ACC112 (cell line): ENCODE results near the gene BCL2L12.

Experiments used
- H2AFZ ChIP-seq: fragments of 200-600 bp; sonication (generic); one replicate; pipeline ENCODE4 v1.6.0; 2017; ENCODE audit warnings: antibody characterized with exemption, low read length; ENCODE audit not compliant: unreplicated experiment
- H3K27ac ChIP-seq: fragments of 200-600 bp; sonication (generic); 2 replicates; pipeline ENCODE4 v1.5.1; 2014; ENCODE audit warnings: low read depth, mild to moderate bottlenecking, antibody characterized with exemption, low read length, moderate library complexity
- H3K27me3 ChIP-seq: fragments of 200-600 bp; sonication (generic); 2 replicates; pipeline ENCODE4 v1.6.1; 2014; ENCODE audit warnings: mild to moderate bottlenecking, antibody characterized with exemption, low read length, moderate library complexity, mixed read lengths; ENCODE audit not compliant: insufficient read depth
- H3K36me3 ChIP-seq: fragments of 200-600 bp; sonication (generic); 2 replicates; pipeline ENCODE4 v1.6.1; 2016; ENCODE audit warnings: mild to moderate bottlenecking, antibody characterized with exemption, low read length, moderate library complexity, mixed read lengths; ENCODE audit not compliant: insufficient read depth
- H3K4me1 ChIP-seq: fragments of 200-600 bp; sonication (generic); one replicate; pipeline ENCODE4 v1.6.1; 2016; ENCODE audit warnings: low read length, mixed read lengths; ENCODE audit not compliant: insufficient read depth, unreplicated experiment, control insufficient read depth
- H3K4me3 ChIP-seq: fragments of 200-600 bp; sonication (generic); 2 replicates; pipeline ENCODE4 v1.5.1; 2014; ENCODE audit warnings: mild to moderate bottlenecking, low read depth, low read length
- H3K79me2 ChIP-seq: fragments of 200-600 bp; sonication (generic); one replicate; pipeline ENCODE4 v1.6.0; 2016; ENCODE audit warnings: low read length; ENCODE audit not compliant: control insufficient read depth, unreplicated experiment, insufficient read depth

The BCL2L12 gene

GRCh38 chr19:49643466-49643865 lies 22.3 kb upstream of the BCL2L12 start:
- peaks cover 17% of the 10 kb centered on the region for H3K4me1 ChIP-seq
- H3K36me3 ChIP-seq, result no peaks in the 10 kb centered on the region
- H3K27ac ChIP-seq, result no peak overlapping the region
- peak overlapping the region; percentile 99 for H3K4me3 ChIP-seq
- peaks cover 48% of the 10 kb centered on the region for H3K79me2 ChIP-seq
- H3K27me3 ChIP-seq, result no peaks in the 10 kb centered on the region
- no peak overlapping the region for H2AFZ ChIP-seq

GRCh38 chr19:49645592-49645991 lies 20.1 kb upstream of the BCL2L12 start:
- H2AFZ ChIP-seq, result no peak overlapping the region
- no peak overlapping the region for H3K27ac ChIP-seq
- no peaks in the 10 kb centered on the region for H3K27me3 ChIP-seq
- H3K36me3 ChIP-seq, result 0 out of 2 replicates have a peak, but pooled peaks cover 3% of the 10 kb centered on the region
- no peak overlapping the region for H3K4me3 ChIP-seq
- H3K4me1 ChIP-seq, result peaks cover 14% of the 10 kb centered on the region
- peaks cover 44% of the 10 kb centered on the region for H3K79me2 ChIP-seq

GRCh38 chr19:49645995-49646394 lies 19.7 kb upstream of the BCL2L12 start:
- H3K4me1 ChIP-seq, result peaks cover 14% of the 10 kb centered on the region
- H3K27me3 ChIP-seq, result no peaks in the 10 kb centered on the region
- H2AFZ ChIP-seq, result no peak overlapping the region
- H3K79me2 ChIP-seq, result peaks cover 44% of the 10 kb centered on the region
- H3K4me3 ChIP-seq, result no peak overlapping the region
- 0 out of 2 replicates have a peak, but pooled peaks cover 3% of the 10 kb centered on the region for H3K36me3 ChIP-seq
- H3K27ac ChIP-seq, result no peak overlapping the region

- Histone ChIP-seq H3K4me1 (peaks cover 14% of the 10 kb centered on the region), H2AFZ (no peak overlapping the region), H3K27me3 (no peaks in the 10 kb centered on the region), H3K4me3 (no peak overlapping the region), H3K79me2 (peaks cover 44% of the 10 kb centered on the region), H3K27ac (no peak overlapping the region), H3K36me3 (0 out of 2 replicates have a peak, but pooled peaks cover 3% of the 10 kb centered on the region)
These were observed 19.1 kb upstream of the BCL2L12 start for GRCh38 chr19:49646586-49646985.

GRCh38 chr19:49651029-49651819 lies 14.5 kb upstream of the BCL2L12 start:
- H3K27ac ChIP-seq, result no peak overlapping the region
- H3K27me3 ChIP-seq, result no peaks in the 10 kb centered on the region
- H3K4me1 ChIP-seq, result no peaks in the 10 kb centered on the region
- peaks cover 8% of the 10 kb centered on the region for H3K79me2 ChIP-seq
- H3K4me3 ChIP-seq, result no peak overlapping the region
- H2AFZ ChIP-seq, result no peak overlapping the region
- H3K36me3 ChIP-seq, result 0 out of 2 replicates have a peak, but pooled peaks cover 3% of the 10 kb centered on the region

DNA sequence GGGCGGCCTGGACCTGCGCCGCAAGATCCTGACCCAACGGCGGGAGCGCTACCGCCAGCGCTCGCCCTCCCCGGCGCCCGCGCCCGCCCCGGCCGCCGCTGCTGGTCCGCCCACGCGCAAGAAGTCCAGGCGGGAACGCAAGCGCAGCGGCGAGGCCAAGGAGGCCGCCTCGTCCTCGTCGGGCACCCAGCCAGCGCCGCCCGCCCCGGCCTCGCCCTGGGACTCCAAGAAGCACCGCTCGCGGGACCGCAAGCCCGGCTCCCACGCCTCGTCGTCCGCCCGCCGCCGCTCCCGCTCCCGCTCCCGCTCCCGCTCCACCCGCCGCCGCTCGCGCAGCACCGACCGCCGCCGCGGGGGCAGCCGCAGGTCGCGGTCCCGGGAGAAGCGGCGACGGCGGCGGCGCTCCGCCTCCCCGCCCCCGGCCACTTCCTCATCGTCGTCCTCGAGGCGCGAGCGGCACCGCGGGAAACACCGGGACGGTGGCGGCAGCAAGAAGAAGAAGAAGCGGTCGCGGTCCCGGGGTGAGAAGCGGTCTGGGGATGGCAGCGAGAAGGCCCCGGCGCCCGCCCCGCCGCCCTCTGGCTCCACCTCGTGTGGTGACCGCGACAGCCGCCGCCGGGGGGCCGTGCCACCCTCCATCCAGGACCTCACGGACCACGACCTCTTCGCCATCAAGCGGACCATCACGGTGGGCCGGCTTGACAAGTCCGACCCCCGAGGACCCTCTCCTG lies 13.7 kb upstream of the BCL2L12 start:
- Histone ChIP-seq H3K27ac (no peak overlapping the region), H3K4me3 (no peak overlapping the region), H2AFZ (no peak overlapping the region), H3K79me2 (peaks cover 6% of the 10 kb centered on the region), H3K27me3 (no peaks in the 10 kb centered on the region), H3K36me3 (0 out of 2 replicates have a peak, but pooled peaks cover 3% of the 10 kb centered on the region), H3K4me1 (no peaks in the 10 kb centered on the region)

- no peak overlapping the region for H2AFZ ChIP-seq
- no peaks in the 10 kb centered on the region for H3K79me2 ChIP-seq
- H3K36me3 ChIP-seq, result 0 out of 2 replicates have a peak, but pooled peaks cover 3% of the 10 kb centered on the region
- no peaks in the 10 kb centered on the region for H3K4me1 ChIP-seq
- no peak overlapping the region for H3K4me3 ChIP-seq
- no peak overlapping the region for H3K27ac ChIP-seq
- no peaks in the 10 kb centered on the region for H3K27me3 ChIP-seq
These were observed 12.9 kb upstream of the BCL2L12 start for GRCh38 chr19:49652551-49653465.

DNA sequence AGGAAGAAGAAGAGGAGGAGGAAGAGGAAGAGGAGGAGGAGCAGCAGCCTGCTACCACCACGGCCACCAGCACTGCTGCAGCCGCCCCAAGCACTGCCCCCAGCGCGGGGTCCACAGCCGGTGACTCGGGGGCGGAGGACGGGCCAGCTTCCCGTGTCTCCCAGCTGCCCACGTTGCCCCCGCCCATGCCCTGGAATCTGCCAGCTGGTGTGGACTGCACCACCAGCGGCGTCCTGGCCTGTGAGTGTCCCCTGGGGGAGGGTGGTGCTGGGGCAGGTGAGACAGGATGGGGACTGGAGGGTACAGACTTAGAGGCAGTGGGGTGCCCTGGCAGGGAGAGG lies 12.3 kb upstream of the BCL2L12 start:
- no peaks in the 10 kb centered on the region for H3K4me1 ChIP-seq
- no peak overlapping the region for H2AFZ ChIP-seq
- no peak overlapping the region for H3K27ac ChIP-seq
- no peak overlapping the region for H3K4me3 ChIP-seq
- no peaks in the 10 kb centered on the region for H3K27me3 ChIP-seq
- 0 out of 2 replicates have a peak, but pooled peaks cover 3% of the 10 kb centered on the region for H3K36me3 ChIP-seq
- H3K79me2 ChIP-seq, result no peaks in the 10 kb centered on the region

DNA sequence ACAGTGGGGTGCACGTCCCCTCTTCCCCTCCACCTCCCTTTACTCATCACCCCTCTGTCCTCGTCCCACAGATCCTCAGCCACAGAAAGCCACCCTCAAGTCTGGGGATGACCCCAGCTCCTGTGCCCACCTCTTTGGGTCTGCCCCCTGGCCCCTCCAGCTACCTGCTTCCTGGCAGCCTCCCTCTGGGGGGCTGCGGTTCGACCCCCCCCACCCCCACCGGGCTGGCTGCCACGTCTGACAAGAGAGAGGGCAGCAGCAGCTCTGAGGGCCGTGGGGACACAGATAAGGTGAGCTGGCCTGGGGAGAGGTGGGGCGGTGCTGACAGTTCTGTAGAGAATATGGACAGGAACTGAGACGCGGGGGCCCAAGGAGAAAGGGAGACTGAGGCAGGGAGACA lies 11.2 kb upstream of the BCL2L12 start:
- no peaks in the 10 kb centered on the region for H3K27me3 ChIP-seq
- no peaks in the 10 kb centered on the region for H3K79me2 ChIP-seq
- no peak overlapping the region for H2AFZ ChIP-seq
- H3K36me3 ChIP-seq, result 0 out of 2 replicates have a peak, but pooled peaks cover 3% of the 10 kb centered on the region
- H3K4me1 ChIP-seq, result no peaks in the 10 kb centered on the region
- no peak overlapping the region for H3K4me3 ChIP-seq
- H3K27ac ChIP-seq, result no peak overlapping the region
